ENCODE measurements around the gene ANKRD44. TPM values are rescaled to one million over a fixed set of nuclear protein-coding genes. Genes with fewer than 3 reads are reported as not detected.

ANKRD44 gene
- total RNA-seq, 4 donors from 2014 or later, result 1.8 to 6.3 (median 3.0) TPM

DNA sequence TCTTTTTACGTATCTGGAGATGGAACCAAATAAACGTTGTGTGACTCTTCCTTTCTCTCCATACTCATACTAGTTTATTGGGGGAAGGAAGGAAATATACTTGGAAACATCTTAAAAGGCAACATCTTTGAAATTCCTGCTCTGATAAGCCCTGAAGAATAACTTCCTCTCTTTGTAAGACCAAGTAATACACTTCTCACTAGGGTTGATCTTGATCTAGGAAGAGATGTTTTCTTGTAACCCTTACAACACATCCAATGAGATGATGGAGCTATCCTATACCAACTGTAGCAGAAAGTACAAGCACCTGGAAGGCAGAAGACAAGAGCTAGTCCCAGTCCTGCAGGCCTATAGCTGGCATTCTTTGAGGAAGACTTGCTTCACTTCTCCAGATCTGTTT lies 2.0 kb downstream of the ANKRD44 start:
- peak overlapping the region in 3 of 4 donors; percentile 17 to 66 (median 61) for H3K27ac ChIP-seq
- intact Hi-C loops (cut with DNase I; ENCODE audit: low total_unique reads) (loop anchor here (5.0 kb wide), 1 partner anchor 69 kb away; no protein-coding TSS in a partner anchor), in situ Hi-C loops (cut with MboI; ENCODE audit: low sequenced_read_pairs in 4 of 4) (loop anchor here in 2 of 4 donors (25.0 kb wide), 1 partner anchor 296 kb away; no protein-coding TSS in a partner anchor)
- no peaks in the 10 kb centered on the region for H3K27me3 ChIP-seq
- DNase-seq, result no peak
- no peaks in the 10 kb centered on the region for H3K9me3 ChIP-seq
- TF ChIP-seq, protein P1, sequence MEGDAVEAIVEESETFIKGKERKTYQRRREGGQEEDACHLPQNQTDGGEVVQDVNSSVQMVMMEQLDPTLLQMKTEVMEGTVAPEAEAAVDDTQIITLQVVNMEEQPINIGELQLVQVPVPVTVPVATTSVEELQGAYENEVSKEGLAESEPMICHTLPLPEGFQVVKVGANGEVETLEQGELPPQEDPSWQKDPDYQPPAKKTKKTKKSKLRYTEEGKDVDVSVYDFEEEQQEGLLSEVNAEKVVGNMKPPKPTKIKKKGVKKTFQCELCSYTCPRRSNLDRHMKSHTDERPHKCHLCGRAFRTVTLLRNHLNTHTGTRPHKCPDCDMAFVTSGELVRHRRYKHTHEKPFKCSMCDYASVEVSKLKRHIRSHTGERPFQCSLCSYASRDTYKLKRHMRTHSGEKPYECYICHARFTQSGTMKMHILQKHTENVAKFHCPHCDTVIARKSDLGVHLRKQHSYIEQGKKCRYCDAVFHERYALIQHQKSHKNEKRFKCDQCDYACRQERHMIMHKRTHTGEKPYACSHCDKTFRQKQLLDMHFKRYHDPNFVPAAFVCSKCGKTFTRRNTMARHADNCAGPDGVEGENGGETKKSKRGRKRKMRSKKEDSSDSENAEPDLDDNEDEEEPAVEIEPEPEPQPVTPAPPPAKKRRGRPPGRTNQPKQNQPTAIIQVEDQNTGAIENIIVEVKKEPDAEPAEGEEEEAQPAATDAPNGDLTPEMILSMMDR (IDR thresholded peaks at IDR 0.05 in 4 of 5, conservative IDR thresholded peaks at IDR 0.05 in 1 of 5), result no peak
- no peak for TF ChIP-seq POLR2A (IDR thresholded peaks at IDR 0.05)
- ATAC-seq, result no peak
- no peak overlapping the region for H3K4me3 ChIP-seq
- peaks cover 38 to 40% of the 10 kb centered on the region in 2 donors for H3K4me1 ChIP-seq
- H3K36me3 ChIP-seq, result no peaks in the 10 kb centered on the region

DNA sequence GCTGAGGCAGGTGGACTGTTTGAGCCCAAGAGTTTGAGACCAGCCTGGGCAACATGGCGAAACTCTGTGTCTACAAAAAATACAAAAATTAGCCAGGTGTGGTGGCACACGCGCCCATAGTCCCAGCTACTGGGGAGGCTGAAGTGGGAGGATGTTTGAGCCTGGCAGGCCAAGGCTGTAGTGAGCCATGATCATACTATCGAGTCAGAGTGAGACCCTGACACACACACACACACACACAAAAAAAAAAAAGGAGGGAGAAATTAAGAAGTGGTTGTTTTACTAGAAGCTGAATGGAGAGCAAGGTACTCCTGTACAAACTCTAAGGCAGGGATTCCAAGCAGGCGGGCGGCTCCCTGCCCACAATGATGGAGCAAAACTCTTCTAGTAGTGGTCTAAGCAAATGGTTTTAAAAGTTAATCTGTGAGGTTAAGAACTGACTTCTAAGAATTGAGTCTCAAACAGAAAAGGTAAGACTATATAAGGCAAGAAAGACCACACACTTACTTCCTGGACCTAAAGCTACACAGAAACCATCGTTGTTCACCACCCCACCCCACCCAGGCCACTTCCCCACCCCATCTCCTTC lies 2.6 kb downstream of the ANKRD44 start:
- Histone ChIP-seq H3K9me3 (no peaks in the 10 kb centered on the region), H3K36me3 (no peaks in the 10 kb centered on the region), H3K27me3 (no peaks in the 10 kb centered on the region), H3K4me1 (peaks cover 38 to 40% of the 10 kb centered on the region in 2 donors), H3K27ac (peak overlapping the region in 2 of 4 donors; percentile 32 to 61), H3K4me3 (no peak overlapping the region)
- no peak for TF ChIP-seq POLR2A (IDR thresholded peaks at IDR 0.05)
- TF ChIP-seq, protein P1 (IDR thresholded peaks at IDR 0.05 in 4 of 5, conservative IDR thresholded peaks at IDR 0.05 in 1 of 5), result no peak
- intact Hi-C loops (cut with DNase I; ENCODE audit: low total_unique reads) (loop anchor here (5.0 kb wide), 1 partner anchor 69 kb away; no protein-coding TSS in a partner anchor), in situ Hi-C loops (cut with MboI; ENCODE audit: low sequenced_read_pairs in 4 of 4) (loop anchor here in 2 of 4 donors (25.0 kb wide), 1 partner anchor 296 kb away; no protein-coding TSS in a partner anchor)
- DNase-seq (no peak), ATAC-seq (no peak)

DNA sequence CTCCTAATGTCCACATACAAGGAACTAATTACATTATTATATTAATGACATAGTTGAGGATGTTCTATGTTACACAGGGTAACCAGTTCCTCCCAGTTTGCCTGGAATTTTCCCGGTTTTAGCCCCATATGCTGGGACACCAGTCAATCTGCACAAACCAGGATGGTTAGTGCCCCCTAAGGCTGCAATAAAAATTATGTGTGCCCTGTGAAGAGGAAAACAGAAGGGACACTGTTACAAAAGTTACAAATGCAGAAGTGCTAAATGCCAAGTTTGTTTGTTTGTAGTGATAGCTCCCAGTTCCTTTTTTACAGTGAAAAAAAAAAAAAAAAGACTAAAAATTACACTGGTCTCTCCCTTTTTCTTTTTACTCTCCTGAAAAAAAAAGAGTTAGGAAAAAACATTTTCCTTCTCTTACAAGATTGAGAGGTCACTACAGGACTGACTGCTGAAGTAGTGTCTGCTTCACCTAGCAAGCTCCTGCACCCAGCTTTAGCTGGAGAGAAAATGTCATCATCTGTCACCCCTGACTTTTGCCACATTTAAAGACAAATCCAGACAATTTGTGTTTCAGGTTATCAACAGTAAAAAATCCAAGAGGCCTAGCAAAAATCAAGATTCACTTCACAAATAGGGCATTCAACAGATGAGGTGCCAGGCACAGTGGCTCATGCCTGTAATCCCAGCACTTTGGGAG lies 3.2 kb downstream of the ANKRD44 start:
- TF ChIP-seq POLR2A (IDR thresholded peaks at IDR 0.05), result no peak
- TF ChIP-seq, protein P1 (IDR thresholded peaks at IDR 0.05 in 4 of 5, conservative IDR thresholded peaks at IDR 0.05 in 1 of 5), result no peak
- intact Hi-C loops (cut with DNase I; ENCODE audit: low total_unique reads), result loop anchor here (5.0 kb wide), 1 partner anchor 70 kb away; no protein-coding TSS in a partner anchor
- H3K4me3 ChIP-seq, result no peak overlapping the region
- no peaks in the 10 kb centered on the region for H3K27me3 ChIP-seq
- no peaks in the 10 kb centered on the region for H3K9me3 ChIP-seq
- peak overlapping the region in 3 of 4 donors; percentile 6 to 69 (median 63) for H3K27ac ChIP-seq
- DNase-seq, result no peak
- ATAC-seq, result no peak
- peaks cover 38 to 40% of the 10 kb centered on the region in 2 donors for H3K4me1 ChIP-seq
- H3K36me3 ChIP-seq, result no peaks in the 10 kb centered on the region
- in situ Hi-C loops (cut with MboI; ENCODE audit: low sequenced_read_pairs in 4 of 4), result loop anchor here in 2 of 4 donors (25.0 kb wide), 1 partner anchor 295 kb away; no protein-coding TSS in a partner anchor

DNA sequence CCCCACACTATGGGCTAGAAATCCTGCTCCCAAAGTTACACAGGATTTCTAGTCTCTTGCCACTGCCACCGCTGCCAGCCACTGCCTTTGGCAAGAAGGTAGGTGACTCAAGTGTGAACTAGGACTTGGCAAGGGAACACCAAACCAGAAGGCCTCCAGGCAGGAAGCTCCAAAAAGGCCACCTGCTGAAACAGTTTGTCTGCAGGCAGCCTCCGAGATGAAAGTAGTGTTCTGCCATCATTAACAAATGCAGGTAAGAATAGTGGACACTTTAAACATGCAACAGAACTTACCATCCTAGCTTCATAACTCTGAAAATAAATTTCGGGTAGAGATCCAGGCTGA lies 3.9 kb downstream of the ANKRD44 start:
- DNase-seq (peak; percentile 69 to 85), ATAC-seq (peak; percentile 68 to 74)
- Histone ChIP-seq H3K4me1 (peaks cover 38 to 40% of the 10 kb centered on the region in 2 donors), H3K27ac (peak overlapping the region; percentile 63 to 79 (median 71)), H3K36me3 (no peaks in the 10 kb centered on the region), H3K27me3 (no peaks in the 10 kb centered on the region), H3K4me3 (no peak overlapping the region), H3K9me3 (no peaks in the 10 kb centered on the region)
- intact Hi-C loops (cut with DNase I; ENCODE audit: low total_unique reads), result loop anchor here (1.0 to 5.0 kb wide), 2 partner anchors 33 to 71 kb away; no protein-coding TSS in a partner anchor
- TF ChIP-seq, protein P1 (IDR thresholded peaks at IDR 0.05 in 4 of 5, conservative IDR thresholded peaks at IDR 0.05 in 1 of 5), result no peak
- TF ChIP-seq POLR2A (IDR thresholded peaks at IDR 0.05), result no peak
- in situ Hi-C loops (cut with MboI; ENCODE audit: low sequenced_read_pairs in 4 of 4), result loop anchor here in 2 of 4 donors (25.0 kb wide), 1 partner anchor 294 kb away; no protein-coding TSS in a partner anchor

All from gastrocnemius medialis (tissue), 4 donors.